Esophagus mucosa (tissue), 1 donor: ENCODE results near the gene BRF1. TPM values are rescaled to one million over a fixed set of nuclear protein-coding genes. Genes with fewer than 3 reads are reported as not detected.

Experiments
- ATAC-seq: fragments of 200-7000 bp; cut with Tn5 transposase; one replicate; pipeline ENCODE4 v1.9.1; 2020
- total RNA-seq: library from RNA; stranded (reverse); gene quantifications from one replicate; pipeline ENCODE4 v1.2.4, GENCODE V29; 2023
- donor health status: DM: yes; HTN: yes; CAD: no.

The BRF1 gene
- total RNA-seq, 1 donor from 2014 or later, result 11.7 TPM

DNA sequence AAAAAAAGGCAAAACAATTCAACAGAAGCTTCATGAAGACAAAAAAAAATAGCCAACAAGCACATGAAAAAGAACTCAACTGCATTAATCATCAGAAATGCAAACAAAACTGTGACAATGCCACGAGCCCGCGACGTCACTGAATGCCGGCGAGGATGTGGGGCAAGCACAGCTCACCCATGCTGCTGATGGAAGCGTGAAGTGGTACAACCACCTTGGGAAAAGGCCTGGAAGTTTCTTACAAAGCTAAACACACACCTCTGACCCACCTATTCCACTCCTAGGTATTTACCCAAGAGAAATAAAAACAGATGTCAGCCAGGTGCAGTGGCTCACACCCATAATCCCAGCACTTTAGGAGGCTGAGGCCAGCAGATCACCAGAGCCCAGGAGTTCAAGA lies 42.0 kb downstream of the BRF1 start:
- ATAC-seq, result no peak

DNA sequence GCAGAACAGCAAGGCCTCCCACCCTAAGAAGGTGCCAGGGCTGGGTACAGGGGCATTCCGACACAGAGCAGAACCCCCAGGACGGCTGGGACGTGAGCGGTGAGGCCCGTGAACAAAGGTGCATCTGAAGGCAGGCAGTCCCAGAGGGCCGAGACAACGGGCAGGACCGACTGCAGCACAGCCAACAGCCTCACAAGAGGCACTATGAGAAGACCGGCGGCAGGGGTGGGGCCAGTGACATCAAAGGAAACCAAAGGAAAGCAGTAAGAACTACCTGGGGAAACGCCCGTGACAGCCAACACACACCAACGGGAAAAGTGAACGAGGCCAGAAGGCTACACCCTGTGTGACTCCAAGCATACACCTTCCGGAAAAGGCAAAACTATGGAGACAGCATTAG lies 43.3 kb downstream of the BRF1 start:
- peak; percentile 30 for ATAC-seq

DNA sequence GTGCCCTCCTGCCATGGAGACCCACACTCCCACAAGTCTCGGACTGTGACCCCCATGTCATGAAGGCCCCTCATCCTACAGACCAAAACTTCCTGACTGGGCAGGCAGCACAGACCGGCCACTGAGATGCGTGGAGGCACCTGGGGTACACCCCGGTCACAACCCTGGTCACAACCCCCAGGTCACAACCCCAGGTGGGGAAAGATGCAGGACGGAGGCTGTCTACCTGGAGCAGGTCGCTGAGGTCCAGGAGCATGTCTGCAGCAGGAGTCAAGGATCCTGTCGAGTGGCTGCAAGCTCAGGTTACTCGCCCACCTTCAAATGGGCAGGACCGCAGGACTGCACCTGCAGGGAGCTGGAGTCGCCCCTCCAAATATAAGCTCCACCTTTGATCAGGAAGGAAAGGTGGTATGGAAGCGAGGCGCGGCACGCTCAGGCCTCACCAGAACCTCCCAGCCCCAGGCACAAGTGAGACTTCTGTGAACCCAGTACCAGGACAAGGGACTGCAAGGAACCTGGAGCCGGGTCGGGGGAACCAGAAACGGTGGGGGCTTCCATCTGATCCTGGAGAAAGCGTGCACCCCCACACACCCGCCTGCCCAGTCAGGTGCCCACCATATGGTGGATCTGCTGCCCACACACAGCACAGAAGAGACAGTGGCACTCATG lies 44.4 kb downstream of the BRF1 start:
- ATAC-seq, result no peak

- no peak for ATAC-seq
Measured at GRCh38 chr14:105255021-105255507, 45.7 kb downstream of the BRF1 start.

DNA sequence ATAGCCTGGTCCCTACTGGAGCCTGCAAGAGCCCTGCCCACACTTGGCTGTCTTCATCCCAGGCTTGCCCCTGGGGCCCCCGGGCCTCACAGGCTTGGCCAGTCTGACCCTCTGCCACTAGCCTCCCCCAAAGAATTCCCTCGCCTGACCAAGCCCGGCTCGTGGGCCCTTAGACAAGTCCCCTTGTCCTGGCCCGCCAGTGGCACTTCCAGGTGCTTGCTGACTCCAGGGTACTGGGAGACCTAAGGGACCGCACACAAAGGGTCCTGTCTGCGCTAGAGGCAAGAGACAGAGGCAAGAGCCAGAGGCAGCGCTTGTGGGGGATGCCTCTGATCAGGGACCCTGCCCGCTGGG lies 47.5 kb downstream of the BRF1 start:
- no peak for ATAC-seq

- ATAC-seq, result no peak
Measured at GRCh38 chr14:105252552-105253328, 48.1 kb downstream of the BRF1 start.

- no peak for ATAC-seq
Measured at GRCh38 chr14:105251920-105252319, 48.9 kb downstream of the BRF1 start.

- no peak for ATAC-seq
Measured at GRCh38 chr14:105250986-105251385, 49.8 kb downstream of the BRF1 start.

GRCh38 chr14:105250008-105250366 lies 50.8 kb downstream of the BRF1 start:
- ATAC-seq, result no peak

- peak; percentile 2 for ATAC-seq
Measured at GRCh38 chr14:105249182-105250007, 51.4 kb downstream of the BRF1 start.

DNA sequence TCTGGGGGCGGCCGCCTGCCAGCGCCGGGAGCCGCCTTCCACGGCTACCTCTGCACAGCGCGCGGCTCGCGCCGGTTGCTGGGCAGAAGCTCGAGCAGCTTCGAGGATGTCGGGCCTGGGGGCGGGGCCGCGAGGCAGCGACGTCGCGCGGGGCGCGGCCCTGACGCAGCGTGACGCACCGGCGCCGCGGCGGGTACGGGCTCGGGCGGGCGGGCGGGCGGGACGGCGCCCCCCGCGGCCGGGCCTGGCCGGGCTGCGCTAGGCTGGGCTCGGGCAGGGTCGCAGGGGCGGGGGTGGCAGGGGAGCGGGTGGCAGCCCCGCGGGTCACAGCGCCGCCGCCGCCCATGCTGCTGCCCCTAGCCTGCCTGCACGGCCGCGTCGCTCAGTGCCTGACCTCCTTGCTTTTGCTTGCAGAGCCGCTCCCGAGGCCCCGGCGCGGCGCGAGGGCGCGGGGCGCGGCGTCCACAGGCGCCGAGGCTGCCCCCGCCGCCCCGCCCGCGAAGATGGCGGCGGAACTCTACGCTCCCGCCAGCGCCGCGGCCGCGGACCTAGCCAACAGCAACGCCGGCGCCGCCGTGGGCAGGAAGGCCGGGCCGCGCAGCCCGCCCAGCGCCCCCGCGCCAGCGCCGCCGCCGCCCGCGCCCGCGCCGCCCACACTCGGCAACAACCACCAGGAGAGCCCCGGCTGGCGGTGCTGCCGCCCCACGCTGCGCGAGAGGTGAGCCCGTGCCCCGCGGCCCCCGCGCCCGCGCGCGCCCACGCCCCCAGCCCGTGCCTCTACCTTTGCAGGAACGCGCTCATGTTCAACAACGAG lies 52.2 kb downstream of the BRF1 start, which contains the start of gene BTBD6:
Gene BTBD6, plus strand, starts transcription at position 166 of the 814 bp plus-strand sequence. Its CDS starts 179 bp downstream, at position 345.
- peak; percentile 91 for ATAC-seq

DNA sequence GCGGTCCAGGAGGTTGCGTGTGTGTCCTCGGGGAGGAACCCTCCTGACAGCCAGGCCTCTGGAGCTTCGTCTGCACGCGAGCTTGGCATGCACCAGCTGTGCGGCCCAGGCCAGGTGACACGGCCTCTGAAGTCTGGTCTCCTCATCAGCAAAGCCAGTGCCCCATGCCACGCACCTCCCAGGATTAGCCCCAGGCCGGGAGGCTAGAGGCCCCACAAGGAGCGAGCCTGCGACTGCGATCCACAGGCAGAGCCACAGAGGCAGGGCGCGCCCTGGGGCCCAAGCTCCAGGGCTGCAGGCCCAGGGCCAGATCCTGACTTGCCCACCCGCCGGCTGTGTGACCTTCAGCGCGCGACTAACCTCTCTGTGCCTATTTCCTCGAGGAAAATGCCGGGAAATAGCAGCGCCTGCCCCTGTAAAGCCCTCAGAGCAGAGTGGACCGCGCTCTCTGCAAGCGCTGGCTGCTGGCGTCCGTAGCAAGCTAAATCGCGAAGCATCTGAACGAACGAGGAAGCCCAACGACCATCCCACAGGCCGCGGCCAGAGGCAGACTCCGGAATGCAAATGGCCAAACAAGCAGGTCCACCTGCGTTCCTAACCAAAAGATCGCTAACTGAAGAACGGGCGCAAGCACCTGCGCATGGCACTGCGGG lies 53.0 kb downstream of the BRF1 start:
- peak; percentile 17 for ATAC-seq

- no peak for ATAC-seq
Measured at GRCh38 chr14:105247026-105247425, 53.8 kb downstream of the BRF1 start.

GRCh38 chr14:105244334-105244733 lies 56.5 kb downstream of the BRF1 start:
- ATAC-seq, result no peak

DNA sequence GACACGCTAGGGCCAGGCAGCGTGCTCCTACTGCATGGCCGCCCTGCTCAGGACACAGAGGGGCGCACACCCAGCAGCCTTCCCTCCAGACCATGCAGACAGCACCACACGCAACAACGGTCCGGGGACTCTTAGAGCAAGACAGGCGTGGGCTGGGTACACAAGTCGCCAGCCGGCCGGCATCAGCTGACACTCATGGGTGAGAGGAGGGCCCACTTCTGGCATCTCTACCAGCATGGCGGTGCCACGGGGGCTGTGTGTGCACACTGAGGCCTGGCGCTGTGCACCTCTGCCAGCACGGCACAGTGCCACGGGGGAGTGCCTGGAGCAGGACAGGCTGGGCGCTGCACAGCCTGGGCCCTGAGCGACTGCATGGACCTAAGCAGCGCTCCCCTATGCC lies 59.2 kb downstream of the BRF1 start:
- ATAC-seq, result peak; percentile 25

DNA sequence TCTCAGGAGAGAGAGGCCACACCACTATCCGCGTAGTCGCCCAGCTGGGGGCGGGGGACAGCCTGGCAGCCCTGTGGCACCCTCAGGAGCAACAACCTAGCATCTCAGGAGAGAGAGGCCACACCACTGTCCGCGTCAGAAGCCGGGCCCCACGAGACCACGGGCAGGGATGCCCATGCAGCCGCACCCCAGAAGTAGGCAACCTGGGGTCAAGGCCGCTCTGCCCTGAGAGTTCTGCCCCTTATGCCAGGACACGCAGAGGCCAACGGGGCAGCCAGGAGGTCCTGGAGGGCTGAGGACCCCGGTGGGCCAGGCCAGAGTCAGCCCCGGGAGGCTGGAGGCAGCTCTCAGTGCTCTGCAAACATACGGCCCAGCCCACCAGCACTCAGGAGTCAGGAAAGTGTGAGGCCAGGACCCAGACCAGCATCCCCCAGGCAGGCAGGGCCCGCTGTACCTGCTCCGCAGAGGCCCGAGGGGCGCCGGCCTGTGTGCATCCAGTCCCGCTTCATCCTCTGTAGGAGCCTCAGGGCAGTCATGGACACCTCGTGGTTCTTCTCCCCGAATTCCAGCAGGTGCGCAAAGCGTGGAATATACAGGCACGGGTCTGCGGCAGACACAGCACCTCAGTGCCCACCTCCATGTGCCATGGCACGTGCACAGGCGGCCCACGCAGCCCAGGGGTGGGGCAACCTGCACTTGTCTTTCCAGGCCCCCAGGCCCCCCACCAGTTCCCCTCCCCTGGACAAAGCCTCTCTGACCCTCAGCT lies 59.8 kb downstream of the BRF1 start:
- peak; percentile 17 for ATAC-seq

- ATAC-seq, result no peak
Measured at GRCh38 chr14:105229099-105229655, 71.6 kb downstream of the BRF1 start.

DNA sequence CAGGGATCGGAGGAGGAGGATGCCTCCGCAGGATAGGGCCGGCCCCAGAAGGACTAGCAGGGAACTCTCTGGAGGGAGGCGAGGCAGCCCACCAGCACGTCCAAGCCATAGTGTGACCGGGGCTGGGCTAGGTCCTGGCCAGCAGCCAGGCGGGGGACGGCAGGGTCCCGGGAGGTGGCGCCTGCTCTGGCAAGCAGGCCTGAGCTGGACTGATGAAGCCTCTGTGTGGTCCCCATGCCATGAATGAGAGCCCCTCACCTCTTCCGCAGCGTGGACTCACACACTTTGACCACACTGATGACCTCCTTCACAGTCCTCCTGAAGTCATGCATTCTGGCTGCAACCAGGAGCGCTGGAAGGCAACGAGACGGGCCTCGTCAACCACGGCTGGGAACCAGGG lies 72.2 kb downstream of the BRF1 start:
- ATAC-seq, result peak; percentile 17

DNA sequence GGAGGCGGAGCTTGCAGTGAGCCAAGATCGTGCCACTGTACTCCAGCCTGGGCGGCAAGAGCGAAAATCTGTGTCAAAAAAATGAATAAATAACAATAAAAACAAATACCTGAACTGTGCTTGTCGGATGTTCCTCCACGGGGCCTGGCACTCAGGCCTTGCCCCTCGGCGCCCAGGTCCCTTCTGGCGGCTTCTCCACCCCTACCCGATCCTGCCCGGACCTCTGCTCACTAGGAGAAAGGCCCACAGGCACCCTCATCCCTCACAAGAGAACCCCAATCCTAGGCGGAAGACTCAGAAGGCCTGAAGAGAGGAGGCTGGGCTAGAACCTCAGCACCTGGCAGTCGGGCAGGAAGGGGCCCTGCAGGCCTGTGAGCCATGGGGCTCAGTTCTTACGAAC lies 73.5 kb downstream of the BRF1 start:
- ATAC-seq, result no peak

DNA sequence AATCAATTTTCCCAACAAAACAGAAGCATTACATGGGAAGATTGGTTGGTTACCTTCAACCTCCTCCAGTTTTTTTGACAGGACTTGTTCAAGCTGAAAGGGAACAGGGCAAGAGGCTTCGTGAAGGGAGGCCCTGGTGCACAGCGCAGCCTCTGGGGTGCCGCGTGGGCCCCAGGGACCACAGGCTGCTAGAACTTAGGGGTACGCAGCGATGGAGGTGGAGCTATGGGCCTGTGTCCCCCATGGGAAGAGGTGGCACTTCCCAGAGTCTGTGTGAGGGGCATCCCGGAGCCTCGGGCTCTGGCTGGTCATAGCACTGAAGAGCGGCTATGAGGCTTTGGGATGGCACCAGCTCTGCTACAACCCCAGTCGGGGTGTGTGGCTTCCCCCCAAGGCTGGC lies 74.6 kb downstream of the BRF1 start:
- ATAC-seq, result no peak
